ENCODE results near the gene PINLYP. TPM values are rescaled to one million over a fixed set of nuclear protein-coding genes. Genes with fewer than 3 reads are reported as not detected.
A peak's percentile ranks its signal among the peaks of the same experiment; 100 is the strongest.

PINLYP gene
- total RNA-seq, 1 experiment from 2014 or later = 11.9 TPM

DNA sequence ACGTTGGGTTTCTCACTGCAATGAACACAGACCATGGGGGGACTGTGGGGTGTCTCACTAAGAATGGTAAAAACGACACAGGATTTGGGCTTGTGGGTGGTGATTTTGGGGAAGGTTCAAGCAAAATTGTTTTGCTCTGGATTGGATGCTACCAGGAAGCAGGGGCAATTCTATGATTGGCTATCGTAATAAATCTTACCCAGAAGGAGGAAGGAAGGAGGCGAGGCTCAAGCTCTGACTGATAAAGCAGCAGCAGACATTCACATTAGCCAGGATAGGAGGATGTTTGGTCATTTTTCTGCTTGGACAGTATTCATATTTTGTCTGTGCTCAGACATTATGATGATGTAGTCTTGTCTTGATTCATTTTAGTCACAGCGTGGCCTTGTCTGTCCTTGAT, 22.3 kb downstream of the PINLYP start:
- Mint-ChIP-seq H3K4me3 (peak overlapping the region; percentile 92 to 95), H3K27ac (peak overlapping the region in 1 of 3 experiments; percentile 59; a peak in 2 of 7 replicates), H3K4me1 (peaks cover 18 to 25% of the 10 kb centered on the region in 2 experiments), H3K36me3 (ENCODE audit: insufficient read depth in 1 of 3, low read depth in 3 of 3) (peaks cover 10 to 38% (median 27%) of the 10 kb centered on the region in 3 experiments), H3K9me3 (no peaks in the 10 kb centered on the region; a peak in 1 of 5 replicates), H3K27me3 (ENCODE audit: low read depth) (no peaks in the 10 kb centered on the region)
- Histone ChIP-seq H3K27ac (ENCODE audit: insufficient read length, low read depth, low read length) (no peak overlapping the region), H4K8ac (replicated peaks; ENCODE audit: insufficient read length, low read depth, low read length) (no peak overlapping the region), H3K9me3 (ENCODE audit: control insufficient read depth, low read depth, low read length) (no peaks in the 10 kb centered on the region), H3K27me3 (ENCODE audit: insufficient read depth, low read length) (no peaks in the 10 kb centered on the region), H3K4ac (ENCODE audit: low read depth, low read length) (no peak overlapping the region), H2BK15ac (ENCODE audit: low read depth, low read length) (no peak overlapping the region), H2BK20ac (ENCODE audit: low read depth, low read length, poor library complexity, severe bottlenecking) (no peak overlapping the region), H2BK12ac (ENCODE audit: insufficient read length, low read depth, low read length) (no peak overlapping the region), H3K9ac (ENCODE audit: extremely low read depth, insufficient read length, low read length) (no peak overlapping the region), H2BK5ac (ENCODE audit: insufficient read length, low read length) (no peak overlapping the region), H3K23me2 (ENCODE audit: insufficient read length, low read depth, low read length, poor library complexity, severe bottlenecking) (peaks cover 20% of the 10 kb centered on the region), H4K91ac (ENCODE audit: insufficient read length, low read depth, low read length) (no peak overlapping the region), H2AFZ (ENCODE audit: low read length) (no peak overlapping the region), H2AK5ac (ENCODE audit: insufficient read length, low read length) (no peak overlapping the region), H3K18ac (ENCODE audit: insufficient read length, low read depth, low read length) (no peak overlapping the region), H4K5ac (ENCODE audit: insufficient read length, low read depth, low read length) (no peak overlapping the region), H3K4me1 (ENCODE audit: insufficient read depth, low read length) (0 out of 2 replicates have a peak, but pooled peaks cover 3% of the 10 kb centered on the region), H3K4me2 (ENCODE audit: insufficient read depth, insufficient read length, low read length) (peak overlapping the region; percentile 98), H3K56ac (ENCODE audit: insufficient read length, low read depth, low read length) (no peak overlapping the region), H3K14ac (ENCODE audit: insufficient read depth, low read length) (no peak overlapping the region), H3K79me1 (ENCODE audit: insufficient read depth, low read depth, low read length, poor library complexity, severe bottlenecking) (no peaks in the 10 kb centered on the region), H3K79me2 (ENCODE audit: insufficient read depth, low read length) (peaks cover 4% of the 10 kb centered on the region; the same call in 1 of the 2 replicates), H4K20me1 (ENCODE audit: control insufficient read depth, insufficient read depth, insufficient read length) (no peaks in the 10 kb centered on the region), H2BK120ac (ENCODE audit: low read depth, low read length, poor library complexity, severe bottlenecking) (no peak overlapping the region), H3T11ph (ENCODE audit: low read length) (no peak overlapping the region), H3K23ac (ENCODE audit: insufficient read length, low read depth, low read length) (no peak overlapping the region)
- WGBS (ENCODE audit: extremely low coverage, insufficient read length, low lambda C conversion rate) = no CpG with 5 or more reads among the region's 5 CpGs
- TF ChIP-seq, protein P1, sequence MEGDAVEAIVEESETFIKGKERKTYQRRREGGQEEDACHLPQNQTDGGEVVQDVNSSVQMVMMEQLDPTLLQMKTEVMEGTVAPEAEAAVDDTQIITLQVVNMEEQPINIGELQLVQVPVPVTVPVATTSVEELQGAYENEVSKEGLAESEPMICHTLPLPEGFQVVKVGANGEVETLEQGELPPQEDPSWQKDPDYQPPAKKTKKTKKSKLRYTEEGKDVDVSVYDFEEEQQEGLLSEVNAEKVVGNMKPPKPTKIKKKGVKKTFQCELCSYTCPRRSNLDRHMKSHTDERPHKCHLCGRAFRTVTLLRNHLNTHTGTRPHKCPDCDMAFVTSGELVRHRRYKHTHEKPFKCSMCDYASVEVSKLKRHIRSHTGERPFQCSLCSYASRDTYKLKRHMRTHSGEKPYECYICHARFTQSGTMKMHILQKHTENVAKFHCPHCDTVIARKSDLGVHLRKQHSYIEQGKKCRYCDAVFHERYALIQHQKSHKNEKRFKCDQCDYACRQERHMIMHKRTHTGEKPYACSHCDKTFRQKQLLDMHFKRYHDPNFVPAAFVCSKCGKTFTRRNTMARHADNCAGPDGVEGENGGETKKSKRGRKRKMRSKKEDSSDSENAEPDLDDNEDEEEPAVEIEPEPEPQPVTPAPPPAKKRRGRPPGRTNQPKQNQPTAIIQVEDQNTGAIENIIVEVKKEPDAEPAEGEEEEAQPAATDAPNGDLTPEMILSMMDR (conservative IDR thresholded peaks at IDR 0.05) = no peak
- no peak for DNase-seq

Data from H9 (cell line).